ENCODE data around the gene WNT2B.
A peak's percentile ranks its signal among the peaks of the same experiment; 100 is the strongest.
"Not testable (repeated sequence)": the region's sequence is repeated elsewhere in the genome, so short reads cannot be mapped to it uniquely, and the experiment has no call there.

WNT2B gene

DNA sequence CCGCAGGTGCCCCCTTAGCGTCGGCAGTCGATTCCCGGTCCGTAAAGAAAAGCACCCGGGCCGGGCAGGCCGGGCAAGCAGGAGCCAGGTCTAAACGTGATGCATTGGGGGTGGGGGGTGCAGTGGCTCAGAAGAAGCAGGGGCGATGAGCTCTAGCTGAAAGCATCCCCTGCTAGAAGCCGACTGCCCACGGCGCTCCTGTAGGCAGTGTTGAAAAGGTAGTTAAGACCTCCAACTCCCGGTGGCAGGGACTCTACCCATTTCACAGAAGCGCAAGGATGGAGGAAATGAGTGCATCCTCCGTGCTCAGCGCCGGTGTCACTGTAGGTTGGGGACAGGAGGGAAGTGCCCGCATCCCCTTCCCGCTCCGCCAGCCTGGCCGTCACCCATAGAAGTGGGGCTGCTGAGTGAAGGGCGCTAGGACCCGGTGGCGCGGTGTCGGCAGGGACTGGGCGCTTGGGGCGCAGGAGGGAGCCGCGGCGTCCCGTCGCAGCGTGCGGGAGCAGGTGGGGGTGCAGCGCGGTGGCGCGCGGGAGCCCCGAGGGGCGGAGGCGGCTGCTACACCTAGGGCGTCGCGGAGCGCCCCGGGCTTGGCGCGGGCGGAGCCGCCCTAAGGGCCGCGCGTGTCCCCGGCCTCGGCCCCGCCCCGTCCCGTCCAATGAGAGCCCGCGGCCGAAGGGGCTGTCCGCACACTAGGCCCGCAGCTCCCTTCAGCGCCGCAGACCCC lies at the start of gene WNT2B:
Gene WNT2B (plus strand): TSS at position 688 of the 727 bp plus-strand sequence. CDS start 298 bp downstream, outside the sequence.
- peak; percentile 38 for DNase-seq (ENCODE audit: low read depth)

DNA sequence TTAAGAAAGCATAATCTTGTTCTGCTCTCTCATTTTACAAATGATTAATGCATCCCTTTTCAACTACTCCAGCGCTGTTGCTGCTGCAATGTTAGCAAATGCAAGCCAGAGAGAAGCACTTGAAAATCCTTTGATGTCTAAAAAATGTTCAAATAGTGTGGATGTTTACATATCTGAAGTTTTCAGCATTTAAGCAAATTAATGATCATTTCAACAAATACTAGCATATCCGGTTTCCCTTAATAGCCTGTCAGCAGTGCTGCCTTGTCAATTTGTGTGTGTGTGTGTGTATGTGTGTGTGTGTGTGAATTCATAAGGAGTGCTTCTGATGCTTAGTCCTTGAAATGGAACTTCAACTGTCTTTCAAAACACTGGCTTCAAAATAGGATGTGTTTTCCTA lies 48.1 kb upstream of the WNT2B start:
- no peak for DNase-seq (ENCODE audit: low read depth)

DNA sequence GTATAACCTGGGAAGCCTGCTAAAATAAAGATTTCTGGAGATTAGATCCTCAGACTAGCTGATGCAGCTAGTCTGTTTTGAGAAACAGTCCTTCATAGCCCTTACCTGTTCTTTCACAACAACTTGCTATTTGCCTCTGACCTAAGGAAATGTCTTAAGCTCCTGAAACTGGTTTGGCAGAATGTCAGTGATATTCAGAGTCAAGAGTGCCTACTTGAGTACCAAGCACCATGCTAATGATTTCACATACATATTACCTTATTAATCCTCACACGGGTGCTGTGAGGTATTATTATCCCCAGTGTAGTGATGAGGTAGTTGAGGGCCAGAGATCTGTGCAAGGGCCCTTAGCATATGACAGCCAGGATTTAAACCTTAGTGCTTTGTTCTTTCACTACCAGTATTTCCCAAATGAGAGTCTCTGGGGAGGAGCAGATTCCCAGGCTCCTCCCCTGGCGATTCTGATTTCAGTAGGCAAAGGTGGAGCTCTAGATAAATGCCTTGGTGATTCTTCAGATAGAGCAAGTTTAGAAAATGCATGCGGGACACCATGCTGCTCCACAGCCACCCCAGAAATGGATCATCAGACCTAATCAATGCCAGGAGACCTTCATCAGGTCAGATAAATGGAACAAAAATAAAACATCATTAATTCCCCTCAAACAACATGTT lies 47.4 kb upstream of the WNT2B start:
- DNase-seq (ENCODE audit: low read depth): no peak

DNA sequence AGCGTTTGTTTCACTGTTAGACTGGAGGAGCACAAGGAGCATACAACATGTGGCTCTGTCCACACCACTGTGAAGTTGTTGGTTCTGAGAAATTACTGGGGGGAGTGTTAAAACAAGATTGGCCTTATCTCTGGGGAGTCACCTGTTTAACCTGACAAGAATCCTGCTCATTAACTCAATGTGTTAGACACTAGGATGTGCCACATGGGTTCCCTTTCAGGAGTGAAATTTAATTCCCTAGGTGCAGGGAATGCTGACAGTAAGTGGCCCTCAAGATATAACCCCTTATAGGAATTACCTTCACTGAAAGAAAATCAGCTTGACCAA lies 45.8 kb upstream of the WNT2B start:
- no peak for DNase-seq (ENCODE audit: low read depth)

DNA sequence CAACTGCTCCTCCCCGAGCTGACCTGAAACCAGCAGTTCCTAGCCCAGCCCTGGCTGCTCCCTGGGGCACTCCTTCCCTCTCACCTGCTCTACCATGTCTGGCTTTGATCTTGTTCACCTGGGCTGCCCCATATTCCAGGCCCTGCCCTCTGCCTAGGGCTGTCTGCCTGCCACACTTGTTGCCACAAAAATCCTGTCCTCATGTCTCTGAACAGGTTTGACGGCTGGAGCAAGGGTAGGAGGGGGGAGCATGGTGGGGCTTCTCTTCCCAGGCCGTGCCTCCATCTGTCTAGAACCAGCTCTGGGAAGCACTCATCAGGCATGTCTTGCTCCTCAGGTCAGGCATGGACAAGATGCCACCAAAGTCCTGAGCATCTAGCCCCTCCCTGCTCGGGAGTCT lies 44.3 kb upstream of the WNT2B start:
- no peak for DNase-seq (ENCODE audit: low read depth)

DNA sequence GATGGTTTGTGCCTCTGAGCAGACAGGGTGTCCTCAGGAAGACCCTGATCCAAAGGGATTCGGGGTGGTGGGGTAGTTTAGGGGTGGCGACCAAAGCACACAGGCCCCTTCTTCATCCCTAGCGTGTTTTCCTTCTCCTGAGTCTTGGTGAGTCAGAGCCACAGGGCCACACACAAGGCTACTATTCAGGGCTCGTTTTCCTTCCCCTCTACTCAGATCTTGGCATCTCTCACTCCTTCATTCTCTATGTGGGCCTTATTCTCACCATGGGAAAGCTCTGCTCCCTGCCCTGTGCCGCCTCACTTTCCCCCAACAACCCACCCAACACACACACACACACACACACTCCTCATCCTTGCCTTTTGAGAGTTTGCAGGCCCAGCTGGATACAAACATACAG lies 43.6 kb upstream of the WNT2B start:
- DNase-seq (ENCODE audit: low read depth): no peak

DNA sequence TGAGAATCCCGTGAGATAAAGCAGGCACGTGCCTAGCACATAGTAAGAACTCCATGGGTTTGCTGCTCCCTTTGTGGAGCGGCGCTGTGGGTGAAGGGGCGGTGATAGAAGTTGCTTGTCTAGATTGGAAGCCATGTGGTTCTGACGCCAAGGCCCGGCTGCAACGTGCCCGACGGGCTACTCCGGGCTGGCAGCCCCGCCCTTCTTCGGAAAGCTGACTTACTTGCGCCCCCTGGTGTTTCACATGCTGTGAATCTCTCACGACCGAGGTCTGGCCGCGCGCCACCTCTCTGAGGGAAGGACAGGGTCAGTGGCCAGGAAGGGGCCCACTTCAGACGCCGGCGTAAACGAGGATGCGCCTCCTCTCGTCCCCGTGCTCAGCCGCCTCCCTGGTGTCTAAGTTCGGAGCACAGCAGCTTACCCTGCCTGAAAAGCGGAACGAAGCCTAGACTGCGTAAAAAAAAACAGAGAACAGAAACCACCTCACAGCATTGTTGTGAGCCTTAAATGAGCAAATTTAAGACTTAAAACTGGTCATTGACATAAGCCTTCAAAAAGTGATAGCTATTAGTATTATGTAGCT lies 42.6 kb upstream of the WNT2B start:
- peak; percentile 74 for DNase-seq (ENCODE audit: low read depth)

DNA sequence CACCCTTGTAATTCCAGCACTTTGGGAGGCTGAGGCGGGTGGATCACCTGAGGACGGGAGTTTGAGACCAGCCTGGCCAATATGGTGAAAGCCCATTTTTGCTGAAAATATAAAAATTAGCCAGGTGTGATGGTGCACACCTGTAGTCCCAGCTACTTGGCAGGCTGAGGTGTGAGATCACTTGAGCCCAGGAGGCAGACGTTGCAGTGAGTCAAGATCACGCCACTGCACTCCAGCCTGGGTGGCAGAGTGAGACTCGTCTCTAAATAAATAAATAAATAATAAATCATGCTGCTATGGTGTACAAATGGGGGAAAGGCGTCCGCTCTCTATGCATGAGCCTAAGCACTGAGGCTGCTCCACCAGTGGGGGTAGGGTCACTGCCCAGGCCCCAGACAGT lies 38.4 kb upstream of the WNT2B start:
- DNase-seq (ENCODE audit: low read depth): not testable (repeated sequence)

DNA sequence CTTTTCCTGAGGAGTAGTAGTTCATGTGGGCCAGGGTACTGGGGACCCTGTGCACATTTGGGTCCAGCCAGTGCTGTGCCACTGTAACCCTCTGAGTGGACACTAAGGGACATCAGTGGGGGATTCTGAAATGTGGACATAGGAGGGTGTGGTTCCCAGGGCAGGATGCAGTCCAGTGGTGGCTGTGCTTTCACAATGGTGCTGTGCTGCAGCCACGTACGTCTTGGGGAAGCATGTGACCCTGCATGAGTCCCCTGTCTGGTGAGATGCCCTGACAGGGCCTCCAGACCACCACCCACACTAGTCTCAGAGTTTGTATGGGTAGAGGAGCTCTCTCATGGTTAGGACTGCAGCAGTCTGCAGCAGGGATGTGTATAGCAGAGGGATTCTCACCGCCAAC lies 37.8 kb upstream of the WNT2B start:
- no peak for DNase-seq (ENCODE audit: low read depth)

DNA sequence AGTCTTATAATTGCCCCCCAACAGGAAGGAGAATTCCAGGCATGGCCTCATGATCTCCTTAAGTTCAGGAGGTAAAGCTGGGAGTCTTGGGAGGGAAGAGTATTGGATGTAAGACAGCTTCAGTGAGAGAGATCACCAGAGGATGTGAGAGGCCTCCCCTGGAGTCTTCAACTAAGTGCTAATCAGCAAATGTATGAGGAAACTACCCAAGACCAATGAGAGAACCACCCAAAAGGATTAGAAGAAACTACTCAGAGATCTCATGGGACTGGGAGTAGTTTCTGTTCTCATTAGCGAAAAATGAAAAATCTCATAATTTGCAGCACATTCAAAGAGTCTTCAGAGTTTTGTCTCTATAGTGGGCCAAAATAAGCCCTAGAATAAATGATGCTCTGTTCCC lies 36.6 kb upstream of the WNT2B start:
- no peak for DNase-seq (ENCODE audit: low read depth)

DNA sequence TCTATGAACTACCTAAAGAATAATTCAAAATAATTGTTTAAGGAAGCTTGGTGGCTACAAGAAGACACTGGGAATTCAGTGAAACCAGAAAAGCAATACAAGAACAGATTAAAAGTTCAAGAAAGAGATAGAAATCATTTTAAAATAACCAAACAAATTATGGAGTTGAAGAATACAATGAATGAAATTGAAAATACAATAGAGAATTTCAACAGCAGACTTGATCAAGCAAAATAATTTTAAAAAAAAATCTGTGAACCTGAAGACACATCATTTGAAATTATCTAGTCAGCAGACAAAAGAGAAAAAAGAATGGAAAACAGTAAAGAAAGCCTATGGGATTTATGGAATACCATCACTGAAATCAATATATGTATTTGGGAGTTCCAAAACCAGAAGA lies 31.2 kb upstream of the WNT2B start:
- DNase-seq (ENCODE audit: low read depth): no peak

DNA sequence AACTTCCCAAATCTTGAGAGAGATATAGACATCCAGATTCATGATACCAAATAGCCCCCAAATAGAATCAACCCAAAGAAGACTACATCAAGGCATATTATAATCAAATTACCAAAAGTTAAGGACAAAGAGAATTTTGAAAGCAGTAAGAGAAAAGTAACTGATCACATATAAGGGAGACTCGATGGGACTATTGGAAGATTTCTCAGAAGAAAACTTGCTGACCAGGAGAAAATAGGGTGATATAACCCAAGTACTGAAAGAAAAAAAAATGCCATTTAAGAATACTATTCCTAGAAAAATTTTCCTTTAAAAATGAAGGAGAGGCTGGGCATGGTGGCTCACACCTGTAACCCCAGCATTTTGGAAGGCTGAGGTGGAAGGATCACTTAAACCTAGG lies 30.5 kb upstream of the WNT2B start:
- DNase-seq (ENCODE audit: low read depth): no peak

DNA sequence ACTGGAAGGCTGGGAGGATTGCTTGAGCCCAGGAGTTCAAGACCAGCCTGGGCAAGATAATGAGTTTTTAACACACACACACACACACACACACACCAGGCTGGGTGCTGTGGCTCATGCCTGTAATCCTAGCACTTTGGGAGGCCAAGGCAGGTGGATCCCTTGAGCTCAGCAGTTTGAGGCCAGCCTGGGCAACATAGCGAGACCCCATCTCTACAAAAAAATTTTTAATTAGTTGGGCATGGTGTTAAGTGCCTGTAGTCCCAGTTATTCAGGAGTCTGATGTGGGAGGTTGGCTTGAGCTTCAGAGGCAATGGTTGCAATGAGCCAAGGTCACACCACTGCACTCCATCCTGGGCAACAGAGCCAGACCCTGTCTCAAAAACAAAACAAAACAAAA lies 22.7 kb upstream of the WNT2B start:
- not testable (repeated sequence) for DNase-seq (ENCODE audit: low read depth)

DNA sequence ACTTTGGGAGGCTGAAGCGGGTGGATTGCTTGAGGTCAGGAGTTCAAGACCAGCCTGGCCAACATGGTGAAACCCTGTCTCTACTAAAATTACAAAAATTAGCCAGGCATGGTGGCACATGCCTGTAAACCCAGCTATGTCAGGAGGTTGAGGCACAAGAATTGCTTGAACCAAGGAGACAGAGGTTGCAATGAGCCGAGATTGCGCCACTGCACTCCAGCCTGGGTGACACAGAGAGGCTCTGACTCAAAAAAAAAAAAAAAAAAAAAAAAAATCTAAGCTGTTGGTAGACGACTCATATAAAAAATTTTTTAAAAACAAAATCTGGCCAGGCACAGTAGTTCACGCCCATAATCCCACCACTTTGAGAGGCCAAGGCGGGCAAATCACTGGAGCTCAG lies 21.1 kb upstream of the WNT2B start:
- DNase-seq (ENCODE audit: low read depth): not testable (repeated sequence)

DNA sequence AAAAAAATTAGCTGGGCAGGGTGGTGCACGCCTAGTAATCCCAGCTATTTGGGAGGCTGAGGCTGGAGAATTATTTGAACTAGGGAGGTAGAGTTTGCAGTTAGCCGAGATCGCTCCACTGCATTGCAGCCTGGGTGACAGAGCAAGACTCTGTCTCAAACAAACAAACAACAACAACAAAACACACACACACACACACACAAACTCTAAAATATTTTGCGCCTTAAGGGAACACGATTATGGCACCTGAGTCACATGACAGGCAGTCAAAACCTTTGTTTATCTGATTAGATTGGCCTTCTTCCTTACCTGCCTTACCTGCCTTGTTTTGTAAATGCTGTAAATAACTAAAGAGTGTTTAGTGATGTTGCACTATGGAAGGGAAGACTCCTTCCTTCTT lies 20.6 kb upstream of the WNT2B start:
- DNase-seq (ENCODE audit: low read depth): no peak

DNA sequence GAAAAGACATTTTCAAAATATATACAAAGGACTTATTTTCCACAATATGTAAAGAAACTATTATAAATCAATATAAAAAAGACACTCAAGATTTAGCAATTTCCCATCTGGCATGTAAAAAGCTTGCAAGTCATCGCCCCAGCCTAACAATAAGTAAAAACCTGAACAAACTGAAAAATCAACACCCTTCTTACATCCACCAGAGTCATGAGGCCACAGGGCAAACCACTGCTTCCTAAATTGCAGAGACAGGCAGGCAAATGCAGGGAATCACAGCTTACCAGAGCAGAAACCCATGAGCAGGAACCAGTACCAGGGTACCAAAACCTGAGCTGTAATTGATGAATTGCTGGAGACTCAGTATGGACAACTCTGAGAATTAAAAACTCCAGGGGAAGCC lies 16.7 kb upstream of the WNT2B start:
- no peak for DNase-seq (ENCODE audit: low read depth)

DNA sequence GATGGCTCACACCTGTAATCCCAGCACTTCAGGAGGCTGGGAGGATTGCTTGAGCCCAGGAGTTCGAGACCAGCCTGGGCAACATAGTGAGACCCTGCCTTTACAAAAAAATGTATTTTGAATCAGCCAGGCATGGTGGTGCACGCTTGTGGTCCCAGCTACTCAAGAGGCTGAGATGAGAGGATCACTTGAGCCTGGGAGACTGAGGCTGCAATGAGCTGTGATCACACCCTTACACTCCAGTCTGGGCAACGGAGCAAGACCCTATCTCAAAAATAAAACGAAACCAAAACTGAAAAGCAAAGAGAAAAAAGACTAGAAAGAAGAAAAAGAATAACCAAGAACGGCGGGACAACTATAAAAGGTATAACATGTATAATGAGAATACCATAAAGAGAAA lies 15.4 kb upstream of the WNT2B start:
- DNase-seq (ENCODE audit: low read depth): no peak

DNA sequence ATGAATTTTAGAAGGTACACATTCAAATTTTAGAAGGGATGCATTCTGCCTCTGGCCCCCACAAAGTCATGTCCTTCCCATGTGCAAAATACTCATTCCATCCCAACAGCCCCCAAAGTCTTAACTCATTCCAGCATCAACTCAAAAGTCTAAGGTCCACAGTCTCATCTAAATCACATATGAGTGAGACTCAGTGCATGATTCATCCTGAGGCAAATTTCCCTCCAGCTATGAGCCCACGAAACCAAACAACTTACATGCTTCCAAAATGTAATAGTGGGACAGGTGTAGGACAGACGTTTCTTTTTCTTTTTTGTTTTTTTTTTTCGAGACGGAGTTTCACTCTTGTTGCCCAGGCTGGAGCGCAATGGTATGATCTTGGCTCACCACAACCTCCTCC lies 12.5 kb upstream of the WNT2B start:
- no peak for DNase-seq (ENCODE audit: low read depth)

DNA sequence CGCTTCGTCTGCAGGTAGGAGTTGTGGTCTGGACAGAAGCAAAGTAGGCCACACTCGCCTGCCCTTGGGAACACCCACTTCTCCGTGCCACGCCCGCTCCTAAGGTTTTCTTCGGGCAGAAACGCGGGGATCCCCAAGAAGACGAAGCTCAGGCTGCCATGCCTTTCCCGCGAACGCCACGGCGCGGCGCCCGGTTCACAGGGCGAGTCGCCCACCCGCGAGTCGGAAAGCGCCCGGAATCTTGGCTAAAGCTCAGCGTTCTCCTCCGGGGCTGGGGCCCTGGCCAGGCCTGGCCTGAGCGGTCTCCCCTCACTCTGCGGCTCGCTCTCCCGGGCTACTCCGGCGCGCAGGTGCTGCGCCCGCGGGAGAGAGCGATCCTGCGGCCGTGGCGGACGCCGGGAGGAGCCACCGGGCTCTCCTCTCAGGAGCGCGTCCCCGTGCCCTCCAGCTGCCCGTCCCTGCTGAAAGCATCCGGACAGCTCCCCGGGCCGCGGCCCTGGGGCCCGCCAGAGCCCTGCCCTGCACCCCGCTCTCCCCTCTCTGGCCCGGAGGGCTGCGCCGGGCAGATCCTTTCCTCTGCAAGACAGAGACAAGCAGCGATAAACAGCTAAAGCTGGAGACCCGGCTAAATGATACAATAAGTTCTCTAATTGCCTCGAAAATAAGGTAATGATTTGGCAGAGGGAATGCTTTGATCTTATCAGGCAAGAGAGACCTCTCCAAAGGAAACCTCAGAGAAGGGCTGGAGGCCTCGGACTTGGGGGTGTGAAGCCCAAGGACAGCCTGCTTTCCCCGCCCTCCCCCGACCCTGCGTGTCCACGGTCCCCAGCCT lies 6.7 kb upstream of the WNT2B start:
- peak; percentile 39 for DNase-seq (ENCODE audit: low read depth)

DNA sequence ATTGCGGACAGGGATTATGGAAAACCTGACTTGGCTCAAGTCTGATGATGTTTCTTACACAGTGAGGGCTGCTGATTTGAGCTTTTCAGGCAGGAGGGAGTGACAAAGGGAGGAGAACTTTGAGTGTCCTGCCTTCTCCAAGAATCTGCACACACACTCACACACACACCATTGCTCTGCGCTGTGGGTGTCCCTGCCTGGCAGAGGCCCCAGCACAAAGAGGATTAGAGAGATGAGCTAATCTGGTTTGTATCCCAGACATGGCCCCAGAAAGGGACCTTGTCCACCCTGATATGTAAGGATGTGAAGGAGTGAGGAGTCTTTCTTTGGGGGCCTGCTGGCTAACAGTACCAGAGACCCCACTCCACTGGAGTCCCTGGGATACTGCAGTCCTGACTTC lies 5.9 kb upstream of the WNT2B start:
- DNase-seq (ENCODE audit: low read depth): no peak

DNA sequence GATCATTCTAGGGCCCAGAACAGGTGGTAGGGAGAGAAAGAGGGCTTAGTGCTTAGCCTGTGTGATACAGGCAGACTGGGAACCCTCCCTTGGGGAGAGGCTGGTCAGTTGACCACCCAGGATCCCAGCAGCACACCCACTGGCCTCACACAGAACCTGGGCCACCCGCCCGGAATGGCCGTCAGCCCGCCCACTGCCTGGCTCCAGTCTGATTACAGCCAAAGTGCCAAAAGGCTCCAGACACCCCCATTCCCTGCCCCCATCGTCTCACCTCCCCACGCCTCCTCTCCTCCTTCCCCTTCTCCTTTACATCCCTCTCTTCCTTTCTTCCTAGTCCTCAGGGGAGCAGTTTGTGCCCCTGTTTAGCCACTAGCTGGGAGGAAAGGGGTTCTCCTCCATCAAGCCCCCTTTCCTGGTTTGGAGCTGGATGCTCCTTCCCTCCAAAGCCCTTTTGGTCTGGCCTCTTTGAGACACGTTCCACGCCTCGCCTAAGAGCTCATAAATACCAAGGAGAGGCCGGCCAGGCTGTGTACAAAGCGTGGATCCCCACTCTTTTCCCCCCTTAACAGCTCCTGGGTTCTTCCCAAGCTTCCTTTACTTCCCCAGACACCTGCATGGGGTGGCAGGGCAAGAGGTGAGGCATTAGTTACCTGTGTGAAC lies 4.6 kb upstream of the WNT2B start:
- DNase-seq (ENCODE audit: low read depth): no peak

DNA sequence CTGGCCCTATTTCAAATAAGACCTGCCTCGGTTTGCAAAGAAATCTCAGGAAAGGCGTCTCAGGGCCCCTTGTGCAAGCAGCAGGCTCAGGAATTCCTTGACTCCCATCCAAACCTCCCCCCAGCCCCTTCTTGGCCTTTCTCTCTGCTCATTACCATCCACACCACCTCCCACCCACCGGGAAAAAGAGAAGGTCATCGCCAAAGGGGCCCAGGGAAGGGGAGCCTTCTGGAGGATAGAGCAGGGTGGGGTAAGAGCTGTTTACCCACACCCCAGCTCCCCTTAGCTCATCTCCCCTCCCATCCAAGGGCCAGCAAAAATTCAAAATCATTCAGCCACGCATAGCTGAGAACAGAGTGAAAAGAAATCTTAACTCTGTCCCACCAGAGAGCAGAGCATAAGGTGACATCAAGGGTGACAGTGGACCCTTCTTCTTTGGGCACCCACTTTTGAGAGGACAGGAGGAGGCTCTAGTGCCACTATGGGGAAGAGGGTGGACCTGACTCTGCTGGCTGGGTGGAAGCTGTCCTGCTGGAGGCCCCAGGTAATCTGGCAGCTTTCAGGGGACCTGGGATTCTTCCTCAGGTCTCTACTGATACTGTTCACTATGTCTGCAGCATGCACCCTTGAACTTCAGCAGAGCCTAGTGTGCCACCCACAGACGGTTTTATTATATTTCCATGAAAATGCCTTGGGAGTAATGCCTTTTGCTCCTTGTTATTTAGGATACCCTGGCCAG lies 3.9 kb upstream of the WNT2B start:
- DNase-seq (ENCODE audit: low read depth): no peak

Data from activated T-helper 9 cell treated with anti-CD3 and anti-CD28 coated beads, Interleukin-2, amount 50 U/mL, for 16 hours (primary cell).